Ishikawa (cell line): ENCODE data around the gene PMS1.
A peak's percentile ranks its signal among the peaks of the same experiment; 100 is the strongest.

Experiments
- CEBPB ChIP-seq: IDR thresholded peaks from 2 replicates; pipeline ENCODE4 v1.6.1; 2012
- CREB1 ChIP-seq: IDR thresholded peaks from 2 replicates; pipeline ENCODE4 v1.6.1; 2012; ENCODE audit warnings: low read depth
- EGR1 ChIP-seq: IDR thresholded peaks from 2 replicates; pipeline ENCODE4 v1.6.1; 2012
- EP300 ChIP-seq: IDR thresholded peaks from 2 replicates; pipeline ENCODE4 v1.6.1; 2012; ENCODE audit warnings: borderline replicate concordance
- FOXM1 ChIP-seq: IDR thresholded peaks from 2 replicates; pipeline ENCODE4 v1.6.1; 2012; ENCODE audit warnings: low read depth, borderline replicate concordance
- MAX ChIP-seq: IDR thresholded peaks from 2 replicates; pipeline ENCODE4 v1.6.1; 2012
- NFIC ChIP-seq: IDR thresholded peaks from 2 replicates; pipeline ENCODE4 v1.6.1; 2012
- RAD21 ChIP-seq: IDR thresholded peaks from 2 replicates; pipeline ENCODE4 v1.6.1; 2012; ENCODE audit warnings: low read depth
- REST ChIP-seq: IDR thresholded peaks from 2 replicates; pipeline ENCODE4 v1.6.1; 2012; ENCODE audit warnings: low read depth, mild to moderate bottlenecking
- TAF1 ChIP-seq: IDR thresholded peaks from 2 replicates; pipeline ENCODE4 v1.6.1; 2012; ENCODE audit warnings: low read depth, mild to moderate bottlenecking
- TCF12 ChIP-seq: IDR thresholded peaks from 2 replicates; pipeline ENCODE4 v1.6.1; 2012; ENCODE audit warnings: low read depth
- TEAD4 ChIP-seq: IDR thresholded peaks from 2 replicates; pipeline ENCODE4 v1.6.1; 2012
- USF1 ChIP-seq: IDR thresholded peaks from 2 replicates; pipeline ENCODE4 v1.6.1; 2012
- YY1 ChIP-seq: IDR thresholded peaks from 2 replicates; pipeline ENCODE4 v1.6.1; 2012; ENCODE audit warnings: low read depth
- ZBTB7A ChIP-seq: IDR thresholded peaks from 2 replicates; pipeline ENCODE4 v1.6.1; 2012; ENCODE audit warnings: low read depth

Gene PMS1

GRCh38 chr2:189841019-189841418 is 56.8 kb downstream of the PMS1 start:
- TF ChIP-seq REST (no peak), TAF1 (no peak), NFIC (no peak), FOXM1 (no peak), ZBTB7A (no peak), YY1 (no peak), EGR1 (no peak), TCF12 (no peak), CEBPB (no peak), USF1 (no peak), EP300 (no peak), TEAD4 (no peak), MAX (no peak)

GRCh38 chr2:189848276-189848675 is 64.0 kb downstream of the PMS1 start:
- TF ChIP-seq TEAD4 (no peak), YY1 (no peak), MAX (no peak), EP300 (no peak), EGR1 (no peak), USF1 (no peak), RAD21 (no peak), NFIC (no peak), TCF12 (no peak), FOXM1 (no peak), CEBPB (no peak), ZBTB7A (no peak), CREB1 (no peak)

- TF ChIP-seq CREB1, result no peak
- no peak for TF ChIP-seq TEAD4
- no peak for TF ChIP-seq NFIC
- TF ChIP-seq EGR1, result no peak
- TF ChIP-seq USF1, result no peak
- TF ChIP-seq EP300, result no peak
These were observed 65.3 kb downstream of the PMS1 start for GRCh38 chr2:189849550-189849949.

GRCh38 chr2:189851174-189851826 is 67.0 kb downstream of the PMS1 start:
- TF ChIP-seq TCF12 (no peak), NFIC (peak; percentile 17; the same call in 1 of the 2 replicates), YY1 (no peak), CEBPB (no peak), ZBTB7A (no peak), REST (no peak), TAF1 (no peak), EP300 (no peak)

GRCh38 chr2:189854187-189854586 is 69.9 kb downstream of the PMS1 start:
- TF ChIP-seq EP300, result no peak
- no peak for TF ChIP-seq TAF1
- TF ChIP-seq CREB1, result no peak
- no peak for TF ChIP-seq YY1
- no peak for TF ChIP-seq NFIC
- TF ChIP-seq FOXM1, result no peak
- no peak for TF ChIP-seq ZBTB7A
- TF ChIP-seq MAX, result no peak
- TF ChIP-seq USF1, result no peak
- TF ChIP-seq EGR1, result no peak
- TF ChIP-seq TCF12, result no peak
- TF ChIP-seq CEBPB, result no peak
- no peak for TF ChIP-seq TEAD4
